DND-41 (cell line): ENCODE measurements around the gene XXYLT1.

Experiments used
- ATAC-seq: fragments of 200-7000 bp; cut with Tn5 transposase; 3 replicates; pipeline ENCODE4 v1.9.1; 2021; ENCODE audit warnings: low read depth; ENCODE audit not compliant: insufficient read depth
- DNase-seq: peaks from one replicate; pipeline ENCODE4 v3.0.0-alpha.2; 2020
- H2AFZ ChIP-seq: 2 replicates; pipeline ENCODE4 v1.6.0; 2012; ENCODE audit warnings: low read depth, low read length
- H3K27ac ChIP-seq: 2 replicates; pipeline ENCODE4 v1.5.1; 2012; ENCODE audit warnings: low read length, inconsistent platforms
- H3K27me3 ChIP-seq: fragments of 200-600 bp; sonication (generic); 2 replicates; pipeline ENCODE4 v1.6.0; 2012; ENCODE audit warnings: low read length, mild to moderate bottlenecking, inconsistent platforms; ENCODE audit not compliant: insufficient read depth, poor library complexity
- H3K36me3 ChIP-seq: 2 replicates; pipeline ENCODE4 v1.5.1; 2012; ENCODE audit warnings: low read length, inconsistent platforms; ENCODE audit not compliant: insufficient read depth
- H3K4me1 ChIP-seq: 2 replicates; pipeline ENCODE4 v1.5.1; 2012; ENCODE audit warnings: mild to moderate bottlenecking, low read length; ENCODE audit not compliant: insufficient read depth
- H3K4me2 ChIP-seq: 2 replicates; pipeline ENCODE4 v1.6.0; 2012; ENCODE audit warnings: mild to moderate bottlenecking, moderate library complexity, low read length, inconsistent platforms; ENCODE audit not compliant: insufficient read depth
- H3K4me3 ChIP-seq, 2 experiments: fragments of 200-600 bp in 1 of 2; shearing (Covaris generic) in 1 of 2; 2 replicates each; pipeline ENCODE4 v1.5.1; 2012 to 2016; ENCODE audit warnings: inconsistent platforms in 2 of 2, low read length in 2 of 2, mild to moderate bottlenecking in 2 of 2, low read depth in 1 of 2, moderate library complexity in 1 of 2
- H3K79me2 ChIP-seq: 2 replicates; pipeline ENCODE4 v1.6.0; 2012; ENCODE audit warnings: low read length, inconsistent platforms; ENCODE audit not compliant: insufficient read depth
- H3K9ac ChIP-seq: 2 replicates; pipeline ENCODE4 v1.6.0; 2012; ENCODE audit warnings: low read depth, mild to moderate bottlenecking, inconsistent platforms, low read length, moderate library complexity
- H3K9me3 ChIP-seq: 2 replicates; pipeline ENCODE4 v1.5.1; 2012; ENCODE audit warnings: low read length, moderate library complexity, mild to moderate bottlenecking, inconsistent platforms; ENCODE audit not compliant: insufficient read depth, severe bottlenecking
- H4K20me1 ChIP-seq: 2 replicates; pipeline ENCODE4 v1.6.0; 2012; ENCODE audit warnings: low read length; ENCODE audit not compliant: insufficient read depth
- CTCF ChIP-seq: IDR thresholded peaks from 2 replicates; pipeline ENCODE4 v1.5.1; 2012; ENCODE audit warnings: borderline replicate concordance, low read length, moderate library complexity, mild to moderate bottlenecking; ENCODE audit not compliant: poor library complexity, severe bottlenecking; ENCODE audit errors: extremely low read depth
- EZH2 ChIP-seq: IDR thresholded peaks from 3 replicates; pipeline ENCODE4 v1.6.1; 2012; ENCODE audit warnings: borderline replicate concordance, low read depth, mild to moderate bottlenecking, moderate library complexity, low read length, inconsistent platforms; ENCODE audit not compliant: severe bottlenecking

Gene XXYLT1

GRCh38 chr3:195214381-195214780 lies 56.6 kb downstream of the XXYLT1 start:
- peaks cover 34% of the 10 kb centered on the region; the same call in 1 of the 2 replicates for H4K20me1 ChIP-seq
- no peak overlapping the region for H3K4me2 ChIP-seq
- H3K4me1 ChIP-seq, result no peaks in the 10 kb centered on the region
- H2AFZ ChIP-seq, result no peak overlapping the region
- ATAC-seq, result no peak
- no peak for TF ChIP-seq CTCF
- no peak for TF ChIP-seq EZH2
- H3K9me3 ChIP-seq, result peaks cover 3% of the 10 kb centered on the region
- peaks cover 2% of the 10 kb centered on the region; the same call in 1 of the 2 replicates for H3K79me2 ChIP-seq
- no peak overlapping the region for H3K27ac ChIP-seq
- no peak overlapping the region for H3K4me3 ChIP-seq
- H3K36me3 ChIP-seq, result peaks cover 3% of the 10 kb centered on the region; the same call in 1 of the 2 replicates
- H3K9ac ChIP-seq, result no peak overlapping the region
- no peak for DNase-seq
- H3K27me3 ChIP-seq, result no peaks in the 10 kb centered on the region

GRCh38 chr3:195213639-195214315 lies 57.2 kb downstream of the XXYLT1 start:
- no peak overlapping the region for H2AFZ ChIP-seq
- peaks cover 40% of the 10 kb centered on the region; the same call in 1 of the 2 replicates for H4K20me1 ChIP-seq
- no peak for DNase-seq
- TF ChIP-seq CTCF (no peak), EZH2 (no peak)
- no peaks in the 10 kb centered on the region for H3K4me1 ChIP-seq
- no peak overlapping the region for H3K9ac ChIP-seq
- no peaks in the 10 kb centered on the region for H3K36me3 ChIP-seq
- H3K4me2 ChIP-seq, result no peak overlapping the region
- no peak for ATAC-seq
- H3K79me2 ChIP-seq, result peaks cover 3% of the 10 kb centered on the region; the same call in 1 of the 2 replicates
- no peak overlapping the region for H3K4me3 ChIP-seq
- H3K27ac ChIP-seq, result no peak overlapping the region
- H3K9me3 ChIP-seq, result no peaks in the 10 kb centered on the region
- no peaks in the 10 kb centered on the region for H3K27me3 ChIP-seq

GRCh38 chr3:195212749-195213375 lies 58.1 kb downstream of the XXYLT1 start:
- TF ChIP-seq CTCF (no peak), EZH2 (no peak)

More at GRCh38 chr3:195212749-195213375, 58.1 kb downstream of the XXYLT1 start:
- no peak overlapping the region for H3K9ac ChIP-seq
- H3K27ac ChIP-seq, result no peak overlapping the region
- H4K20me1 ChIP-seq, result peaks cover 48% of the 10 kb centered on the region; the same call in 1 of the 2 replicates
- peaks cover 6% of the 10 kb centered on the region; the same call in 1 of the 2 replicates for H3K79me2 ChIP-seq
- ATAC-seq (no peak), DNase-seq (no peak)
- no peak overlapping the region for H2AFZ ChIP-seq
- no peak overlapping the region for H3K4me3 ChIP-seq
- H3K4me1 ChIP-seq, result no peaks in the 10 kb centered on the region
- no peaks in the 10 kb centered on the region for H3K27me3 ChIP-seq
- H3K36me3 ChIP-seq, result no peaks in the 10 kb centered on the region
- no peaks in the 10 kb centered on the region for H3K9me3 ChIP-seq
- no peak overlapping the region for H3K4me2 ChIP-seq
